Measurements from ENCODE around the gene FBXW8.

DNA sequence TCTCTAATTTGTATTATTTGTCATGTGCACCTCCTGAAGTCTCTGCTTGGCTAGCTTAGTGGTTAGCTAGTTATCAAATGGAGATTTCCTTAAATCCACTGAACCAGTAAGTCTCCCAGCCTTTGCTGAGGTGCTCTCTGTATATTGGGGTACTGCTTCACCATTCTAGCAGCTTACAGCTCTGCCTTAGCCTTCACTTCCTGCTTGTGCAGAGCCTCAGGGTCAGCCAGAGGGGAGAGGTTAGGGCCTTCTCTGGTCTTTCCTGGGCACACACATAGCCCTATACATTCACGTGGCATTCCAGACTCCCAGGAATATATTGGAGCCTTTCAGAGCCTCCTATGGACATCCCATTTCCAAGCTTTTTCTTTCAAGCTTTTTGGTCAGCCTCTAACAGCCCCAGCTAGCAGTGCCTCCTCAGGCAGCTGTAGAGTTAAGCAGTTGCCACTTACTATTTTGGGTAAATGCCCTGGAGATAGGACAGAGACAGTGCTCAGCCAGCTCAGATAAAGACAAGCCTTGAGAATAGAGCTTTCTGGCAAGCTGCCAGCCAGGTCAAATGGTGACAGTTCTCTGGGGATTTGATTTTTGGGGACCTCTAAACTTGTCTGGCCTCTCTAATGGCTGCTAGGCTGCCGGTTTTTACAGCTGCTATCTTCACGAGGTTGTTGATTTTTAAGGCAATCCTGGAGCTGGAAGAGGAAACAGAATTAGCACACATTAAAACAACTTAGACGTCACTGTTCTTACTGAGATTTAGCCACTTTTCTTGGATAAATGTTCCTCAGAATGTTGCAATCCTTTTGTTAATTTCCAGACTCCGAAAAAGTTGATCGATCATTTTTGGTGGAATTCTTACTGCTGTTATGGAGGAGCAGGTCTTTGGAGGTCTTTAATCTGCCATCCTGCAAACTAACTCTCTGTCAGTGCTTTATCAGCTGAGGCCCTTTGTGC is 32.9 kb downstream of the FBXW8 start:
- TF ChIP-seq, protein P1, sequence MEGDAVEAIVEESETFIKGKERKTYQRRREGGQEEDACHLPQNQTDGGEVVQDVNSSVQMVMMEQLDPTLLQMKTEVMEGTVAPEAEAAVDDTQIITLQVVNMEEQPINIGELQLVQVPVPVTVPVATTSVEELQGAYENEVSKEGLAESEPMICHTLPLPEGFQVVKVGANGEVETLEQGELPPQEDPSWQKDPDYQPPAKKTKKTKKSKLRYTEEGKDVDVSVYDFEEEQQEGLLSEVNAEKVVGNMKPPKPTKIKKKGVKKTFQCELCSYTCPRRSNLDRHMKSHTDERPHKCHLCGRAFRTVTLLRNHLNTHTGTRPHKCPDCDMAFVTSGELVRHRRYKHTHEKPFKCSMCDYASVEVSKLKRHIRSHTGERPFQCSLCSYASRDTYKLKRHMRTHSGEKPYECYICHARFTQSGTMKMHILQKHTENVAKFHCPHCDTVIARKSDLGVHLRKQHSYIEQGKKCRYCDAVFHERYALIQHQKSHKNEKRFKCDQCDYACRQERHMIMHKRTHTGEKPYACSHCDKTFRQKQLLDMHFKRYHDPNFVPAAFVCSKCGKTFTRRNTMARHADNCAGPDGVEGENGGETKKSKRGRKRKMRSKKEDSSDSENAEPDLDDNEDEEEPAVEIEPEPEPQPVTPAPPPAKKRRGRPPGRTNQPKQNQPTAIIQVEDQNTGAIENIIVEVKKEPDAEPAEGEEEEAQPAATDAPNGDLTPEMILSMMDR (IDR thresholded peaks at IDR 0.05; ENCODE audit: low read depth, low read length, missing input control), result no peak
- no peak for TF ChIP-seq RAD21 (IDR thresholded peaks at IDR 0.05)
- TF ChIP-seq, protein P2, sequence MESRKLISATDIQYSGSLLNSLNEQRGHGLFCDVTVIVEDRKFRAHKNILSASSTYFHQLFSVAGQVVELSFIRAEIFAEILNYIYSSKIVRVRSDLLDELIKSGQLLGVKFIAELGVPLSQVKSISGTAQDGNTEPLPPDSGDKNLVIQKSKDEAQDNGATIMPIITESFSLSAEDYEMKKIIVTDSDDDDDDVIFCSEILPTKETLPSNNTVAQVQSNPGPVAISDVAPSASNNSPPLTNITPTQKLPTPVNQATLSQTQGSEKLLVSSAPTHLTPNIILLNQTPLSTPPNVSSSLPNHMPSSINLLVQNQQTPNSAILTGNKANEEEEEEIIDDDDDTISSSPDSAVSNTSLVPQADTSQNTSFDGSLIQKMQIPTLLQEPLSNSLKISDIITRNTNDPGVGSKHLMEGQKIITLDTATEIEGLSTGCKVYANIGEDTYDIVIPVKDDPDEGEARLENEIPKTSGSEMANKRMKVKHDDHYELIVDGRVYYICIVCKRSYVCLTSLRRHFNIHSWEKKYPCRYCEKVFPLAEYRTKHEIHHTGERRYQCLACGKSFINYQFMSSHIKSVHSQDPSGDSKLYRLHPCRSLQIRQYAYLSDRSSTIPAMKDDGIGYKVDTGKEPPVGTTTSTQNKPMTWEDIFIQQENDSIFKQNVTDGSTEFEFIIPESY (IDR thresholded peaks at IDR 0.05), result no peak
- TF ChIP-seq, protein P3, sequence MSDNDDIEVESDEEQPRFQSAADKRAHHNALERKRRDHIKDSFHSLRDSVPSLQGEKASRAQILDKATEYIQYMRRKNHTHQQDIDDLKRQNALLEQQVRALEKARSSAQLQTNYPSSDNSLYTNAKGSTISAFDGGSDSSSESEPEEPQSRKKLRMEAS (IDR thresholded peaks at IDR 0.05), result no peak
- TF ChIP-seq, protein P4, sequence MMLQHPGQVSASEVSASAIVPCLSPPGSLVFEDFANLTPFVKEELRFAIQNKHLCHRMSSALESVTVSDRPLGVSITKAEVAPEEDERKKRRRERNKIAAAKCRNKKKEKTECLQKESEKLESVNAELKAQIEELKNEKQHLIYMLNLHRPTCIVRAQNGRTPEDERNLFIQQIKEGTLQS (IDR thresholded peaks at IDR 0.05), result no peak
- no peak for TF ChIP-seq SP1 (IDR thresholded peaks at IDR 0.05)
- no peak for TF ChIP-seq TAF1 (conservative IDR thresholded peaks at IDR 0.05)
- TF ChIP-seq GABPA (IDR thresholded peaks at IDR 0.05 in 1 of 2, conservative IDR thresholded peaks at IDR 0.05 in 1 of 2), result no peak
- TF ChIP-seq, protein P5, sequence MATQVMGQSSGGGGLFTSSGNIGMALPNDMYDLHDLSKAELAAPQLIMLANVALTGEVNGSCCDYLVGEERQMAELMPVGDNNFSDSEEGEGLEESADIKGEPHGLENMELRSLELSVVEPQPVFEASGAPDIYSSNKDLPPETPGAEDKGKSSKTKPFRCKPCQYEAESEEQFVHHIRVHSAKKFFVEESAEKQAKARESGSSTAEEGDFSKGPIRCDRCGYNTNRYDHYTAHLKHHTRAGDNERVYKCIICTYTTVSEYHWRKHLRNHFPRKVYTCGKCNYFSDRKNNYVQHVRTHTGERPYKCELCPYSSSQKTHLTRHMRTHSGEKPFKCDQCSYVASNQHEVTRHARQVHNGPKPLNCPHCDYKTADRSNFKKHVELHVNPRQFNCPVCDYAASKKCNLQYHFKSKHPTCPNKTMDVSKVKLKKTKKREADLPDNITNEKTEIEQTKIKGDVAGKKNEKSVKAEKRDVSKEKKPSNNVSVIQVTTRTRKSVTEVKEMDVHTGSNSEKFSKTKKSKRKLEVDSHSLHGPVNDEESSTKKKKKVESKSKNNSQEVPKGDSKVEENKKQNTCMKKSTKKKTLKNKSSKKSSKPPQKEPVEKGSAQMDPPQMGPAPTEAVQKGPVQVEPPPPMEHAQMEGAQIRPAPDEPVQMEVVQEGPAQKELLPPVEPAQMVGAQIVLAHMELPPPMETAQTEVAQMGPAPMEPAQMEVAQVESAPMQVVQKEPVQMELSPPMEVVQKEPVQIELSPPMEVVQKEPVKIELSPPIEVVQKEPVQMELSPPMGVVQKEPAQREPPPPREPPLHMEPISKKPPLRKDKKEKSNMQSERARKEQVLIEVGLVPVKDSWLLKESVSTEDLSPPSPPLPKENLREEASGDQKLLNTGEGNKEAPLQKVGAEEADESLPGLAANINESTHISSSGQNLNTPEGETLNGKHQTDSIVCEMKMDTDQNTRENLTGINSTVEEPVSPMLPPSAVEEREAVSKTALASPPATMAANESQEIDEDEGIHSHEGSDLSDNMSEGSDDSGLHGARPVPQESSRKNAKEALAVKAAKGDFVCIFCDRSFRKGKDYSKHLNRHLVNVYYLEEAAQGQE (IDR thresholded peaks at IDR 0.05), result no peak
- no peak for TF ChIP-seq JUND (IDR thresholded peaks at IDR 0.05)
- no peak for TF ChIP-seq HNF4A (conservative IDR thresholded peaks at IDR 0.05)
- no peak for TF ChIP-seq EGR1 (IDR thresholded peaks at IDR 0.05; ENCODE audit: low read depth in 2 of 2)

All from liver (tissue), 3 donors.